ENCODE measurements around the gene PTPN6. TPM values are rescaled to one million over a fixed set of nuclear protein-coding genes. Genes with fewer than 3 reads are reported as not detected.
A peak's percentile ranks its signal among the peaks of the same experiment; 100 is the strongest.

Gene PTPN6
- total and polyA plus RNA-seq, 9 of the 15 experiments (the other 6 are each of a cell fraction or from before 2014, with no cell fraction given), result 1.5 to 5.1 (median 3.9) TPM

GRCh38 chr12:6961278-6961694 is 10.1 kb downstream of the PTPN6 start (continued):
- TF ChIP-seq CBX5 (IDR thresholded peaks at IDR 0.05; ENCODE audit: borderline replicate concordance, low read depth) (no peak), MCM5 (IDR thresholded peaks at IDR 0.05; ENCODE audit: low read depth) (no peak), THRB (CRISPR knock-in tag; conservative IDR thresholded peaks at IDR 0.05) (no peak), ZBTB7A (IDR thresholded peaks at IDR 0.05; ENCODE audit: borderline replicate concordance, control insufficient read depth, low read depth, low read length) (no peak), ZNF584 (CRISPR knock-in tag; IDR thresholded peaks at IDR 0.05; ENCODE audit: low read depth) (no peak), ZSCAN29 (IDR thresholded peaks at IDR 0.05) (no peak), ZNF511 (CRISPR knock-in tag; IDR thresholded peaks at IDR 0.05) (0 out of 2 replicates have a peak, but pooled peaks have one; percentile 13), ZNF586 (CRISPR knock-in tag; conservative IDR thresholded peaks at IDR 0.05) (no peak), ZNF785 (CRISPR knock-in tag; IDR thresholded peaks at IDR 0.05) (no peak), SAFB (IDR thresholded peaks at IDR 0.05; ENCODE audit: borderline replicate concordance, low read depth, low read length) (peak; percentile 71; the same call in 1 of the 2 replicates), NFE2 (IDR thresholded peaks at IDR 0.05; ENCODE audit: low read depth) (peak; percentile 56; the same call in 1 of the 2 replicates), POLR2A (conservative IDR thresholded peaks at IDR 0.05) (no peak), ARID1B (IDR thresholded peaks at IDR 0.05) (peak; percentile 37), CBFB (CRISPR knock-in tag; IDR thresholded peaks at IDR 0.05) (no peak), PTTG1 (tag; IDR thresholded peaks at IDR 0.05; ENCODE audit: low read depth) (no peak), GMEB1 (CRISPR knock-in tag; IDR thresholded peaks at IDR 0.05) (peak; percentile 57), TBL1XR1 (IDR thresholded peaks at IDR 0.05; ENCODE audit: low read length in 2 of 2) (no peak), PKNOX1 (IDR thresholded peaks at IDR 0.05) (0 out of 2 replicates have a peak, but pooled peaks have one; percentile 18), CREM (IDR thresholded peaks at IDR 0.05; ENCODE audit: low read depth) (peak; percentile 45), NFYB (IDR thresholded peaks at IDR 0.05; ENCODE audit: extremely low read depth, insufficient read length) (no peak), LCOR (CRISPR knock-in tag; IDR thresholded peaks at IDR 0.05) (no peak), NR4A1 (CRISPR knock-in tag; IDR thresholded peaks at IDR 0.05) (no peak), NR4A1 (tag; IDR thresholded peaks at IDR 0.05) (peak; percentile 27; the same call in 1 of the 2 replicates), HMG20A (CRISPR knock-in tag; conservative IDR thresholded peaks at IDR 0.05) (no peak), TCF3 (CRISPR knock-in tag; IDR thresholded peaks at IDR 0.05) (no peak), EHMT2 (IDR thresholded peaks at IDR 0.05) (no peak; the same call in 1 of the 2 replicates), ZNF699 (CRISPR knock-in tag; IDR thresholded peaks at IDR 0.05; ENCODE audit: insufficient replicate concordance) (no peak)

Measured in K562 (cell line).